PC-9 (cell line): ENCODE measurements around the gene PDE6G. TPM values are rescaled to one million over a fixed set of nuclear protein-coding genes. Genes with fewer than 3 reads are reported as not detected.

Experiments used
- Bru-seq: library from RNA; stranded (reverse); fragments of 400-500 nt; gene quantifications from one replicate; lab custom pipeline; 2021; lab: Mats Ljungman, UMichigan
- BruChase-seq, 2 experiments: library from RNA; stranded (reverse); fragments of 400-500 nt; gene quantifications; one replicate each; lab custom pipeline; 2021; lab: Mats Ljungman, UMichigan
- BruUV-seq: library from RNA; stranded (reverse); fragments of 400-500 nt; replicated peaks from 2 replicates; lab custom pipeline; 2021; lab: Mats Ljungman, UMichigan
- CTCF ChIA-PET: fragments of 300-600 bp; sonication (Branson Sonifier 250); formaldehyde crosslinking; loops from one replicate; lab custom pipeline; 2022; ENCODE audit warnings: antibody characterized with exemption; lab: Charles Lee
- POLR2A ChIA-PET: fragments of 300-600 bp; sonication (Branson Sonifier 250); formaldehyde crosslinking; loops from one replicate; lab custom pipeline; 2022; ENCODE audit warnings: antibody characterized with exemption; ENCODE audit not compliant: unreplicated experiment; lab: Charles Lee
- DNase-seq, 2 experiments: peaks; one replicate each; pipeline versions ENCODE4 v3.0.0 to v3.0.0-alpha.2; 2015 to 2022; ENCODE audit warnings: mixed read lengths in 1 of 2
- H2AFZ ChIP-seq: fragments of 200-600 bp; sonication (generic); 2 replicates; pipeline ENCODE4 v1.8.1; 2017; ENCODE audit warnings: antibody characterized with exemption
- H3F3A ChIP-seq: fragments of 200-600 bp; sonication (generic); 2 replicates; pipeline ENCODE4 v1.8.1; 2017; ENCODE audit warnings: antibody characterized with exemption, mild to moderate bottlenecking, low read depth; ENCODE audit not compliant: insufficient read depth
- H3K27ac ChIP-seq: fragments of 200-600 bp; sonication (generic); 2 replicates; pipeline ENCODE4 v1.6.1; 2016; ENCODE audit warnings: mixed run types
- H3K27me3 ChIP-seq: fragments of 200-600 bp; sonication (generic); 2 replicates; pipeline ENCODE4 v1.6.1; 2016; ENCODE audit warnings: low read depth, mixed run types; ENCODE audit not compliant: insufficient read depth
- H3K36me3 ChIP-seq: fragments of 200-600 bp; sonication (generic); 2 replicates; pipeline ENCODE4 v1.6.1; 2016; ENCODE audit warnings: low read depth, mixed run types
- H3K4me1 ChIP-seq: fragments of 200-600 bp; sonication (generic); replicated peaks from 2 replicates; pipeline ENCODE4 v1.6.1; 2016; ENCODE audit warnings: mixed run types; ENCODE audit not compliant: insufficient read depth
- H3K4me2 ChIP-seq: fragments of 200-600 bp; sonication (generic); 2 replicates; pipeline ENCODE4 v1.6.1; 2017; ENCODE audit warnings: mixed run types
- H3K4me3 ChIP-seq: fragments of 200-600 bp; sonication (generic); 2 replicates; pipeline ENCODE4 v1.6.1; 2016; ENCODE audit warnings: mixed run types
- H3K79me2 ChIP-seq: fragments of 200-600 bp; sonication (generic); 2 replicates; pipeline ENCODE4 v1.6.1; 2017; ENCODE audit warnings: low read depth, mixed run types
- H3K9me2 ChIP-seq: fragments of 200-600 bp; sonication (generic); 2 replicates; pipeline ENCODE4 v1.8.1; 2017; ENCODE audit warnings: mild to moderate bottlenecking; ENCODE audit not compliant: insufficient read depth
- H3K9me3 ChIP-seq: fragments of 200-600 bp; sonication (generic); 2 replicates; pipeline ENCODE4 v1.8.1; 2016; ENCODE audit warnings: low read depth; ENCODE audit not compliant: insufficient read depth
- H4K20me1 ChIP-seq: fragments of 200-600 bp; sonication (generic); 2 replicates; pipeline ENCODE4 v1.8.1; 2017; ENCODE audit not compliant: insufficient read depth
- EZH2 ChIP-seq: fragments of 200-600 bp; sonication (generic); IDR thresholded peaks from 2 replicates; pipeline ENCODE4 v1.8.0; 2017; ENCODE audit warnings: antibody characterized with exemption, low read depth
- intact Hi-C: fragments of 100-400 bp; cut with micrococcal nuclease; formaldehyde crosslinking; loops from one replicate; pipeline ENCODE4 v1.10.0; 2022; ENCODE audit not compliant: unreplicated experiment
- long read RNA-seq: library from polyadenylated mRNA; stranded (forward); transcript quantifications from one replicate; pipeline ENCODE4 v2.0.0, GENCODE V29; 2022
- total RNA-seq: library from RNA; stranded (reverse); gene quantifications from 2 replicates; pipeline ENCODE4 v1.2.3, GENCODE V29; 2021
- TF ChIP-seq, protein P1 (sequence below): fragments of 200-600 bp; sonication (generic); conservative IDR thresholded peaks from 2 replicates; pipeline ENCODE4 v1.6.1; 2017; ENCODE audit warnings: mixed run types, antibody characterized with exemption, mild to moderate bottlenecking, moderate library complexity

PDE6G gene
- total RNA-seq = 0.68 and 1.3 TPM in 2 replicates
- Bru-seq, nascent RNA = percentile 37 among the genes with signal in this experiment
- percentile 36 among the genes with signal in this experiment for BruChase-seq, experiment 1, labeled RNA remaining after a 2-hour chase
- BruChase-seq, experiment 2, labeled RNA remaining after a 6-hour chase = percentile 35 among the genes with signal in this experiment
- long read RNA-seq, partial matches to known transcripts = 2 of 5 reads
- long read RNA-seq, other reads (novel, unspliced or antisense) = 3 of 5 reads

DNA sequence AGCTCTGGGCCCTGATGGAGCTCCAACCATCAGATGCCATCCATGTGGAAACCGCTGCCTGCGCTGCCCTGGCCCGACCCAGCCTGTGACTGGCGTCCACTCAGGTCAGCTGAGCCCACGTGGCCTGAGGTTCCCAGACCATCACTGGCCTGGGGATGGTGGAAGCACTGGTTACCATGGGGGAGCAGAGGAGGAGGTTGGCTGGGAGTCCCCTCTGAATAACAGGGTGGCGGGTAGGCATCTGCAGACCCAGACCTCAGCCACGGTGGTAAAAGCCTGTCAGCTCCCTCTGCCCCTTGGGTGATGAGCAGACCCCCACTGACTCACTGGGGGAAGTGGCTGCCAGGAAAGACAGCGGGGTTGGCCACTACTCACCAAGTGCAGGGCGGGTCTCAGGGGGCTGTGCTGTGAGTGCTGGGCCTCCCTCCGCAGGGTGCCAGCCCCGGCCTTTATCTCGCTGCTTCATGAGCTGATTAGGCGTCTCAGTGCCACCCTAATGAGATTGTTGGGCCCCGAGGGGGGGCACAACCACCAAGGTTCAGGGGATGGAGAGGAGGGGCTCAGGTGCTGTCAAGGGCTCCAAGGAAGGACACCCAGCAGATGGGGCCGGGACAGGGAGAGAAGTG, at the start of gene PDE6G:
PDE6G (minus strand) TSS at position 425 of the 626 bp plus-strand sequence. CDS start 3,237 bp downstream, outside the sequence.
- TF ChIP-seq, protein P1, sequence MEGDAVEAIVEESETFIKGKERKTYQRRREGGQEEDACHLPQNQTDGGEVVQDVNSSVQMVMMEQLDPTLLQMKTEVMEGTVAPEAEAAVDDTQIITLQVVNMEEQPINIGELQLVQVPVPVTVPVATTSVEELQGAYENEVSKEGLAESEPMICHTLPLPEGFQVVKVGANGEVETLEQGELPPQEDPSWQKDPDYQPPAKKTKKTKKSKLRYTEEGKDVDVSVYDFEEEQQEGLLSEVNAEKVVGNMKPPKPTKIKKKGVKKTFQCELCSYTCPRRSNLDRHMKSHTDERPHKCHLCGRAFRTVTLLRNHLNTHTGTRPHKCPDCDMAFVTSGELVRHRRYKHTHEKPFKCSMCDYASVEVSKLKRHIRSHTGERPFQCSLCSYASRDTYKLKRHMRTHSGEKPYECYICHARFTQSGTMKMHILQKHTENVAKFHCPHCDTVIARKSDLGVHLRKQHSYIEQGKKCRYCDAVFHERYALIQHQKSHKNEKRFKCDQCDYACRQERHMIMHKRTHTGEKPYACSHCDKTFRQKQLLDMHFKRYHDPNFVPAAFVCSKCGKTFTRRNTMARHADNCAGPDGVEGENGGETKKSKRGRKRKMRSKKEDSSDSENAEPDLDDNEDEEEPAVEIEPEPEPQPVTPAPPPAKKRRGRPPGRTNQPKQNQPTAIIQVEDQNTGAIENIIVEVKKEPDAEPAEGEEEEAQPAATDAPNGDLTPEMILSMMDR = no peak
- no peak for TF ChIP-seq EZH2
- H3K9me2 ChIP-seq = no peaks in the 10 kb centered on the region
- intact Hi-C loops = no loop called here
- ChIA-PET CTCF (no interaction called here), POLR2A (no interaction called here)
- H3F3A ChIP-seq = peaks cover 20% of the 10 kb centered on the region
- BruUV-seq = no TSS peak
- no peak within 1 kb of the TSS for H3K4me2 ChIP-seq
- no peak within 1 kb of the TSS for H3K4me3 ChIP-seq
- H3K4me1 ChIP-seq = peaks cover 21% of the 10 kb centered on the region
- no peaks in the 10 kb centered on the region for H4K20me1 ChIP-seq
- H3K79me2 ChIP-seq = no peaks in the 10 kb centered on the region
- no peak within 1 kb of the TSS for H2AFZ ChIP-seq
- no peaks in the 10 kb centered on the region for H3K27me3 ChIP-seq
- H3K27ac ChIP-seq = no peak within 1 kb of the TSS
- H3K36me3 ChIP-seq = no peaks in the 10 kb centered on the region
- DNase-seq = no peak
- no peaks in the 10 kb centered on the region for H3K9me3 ChIP-seq

DNA sequence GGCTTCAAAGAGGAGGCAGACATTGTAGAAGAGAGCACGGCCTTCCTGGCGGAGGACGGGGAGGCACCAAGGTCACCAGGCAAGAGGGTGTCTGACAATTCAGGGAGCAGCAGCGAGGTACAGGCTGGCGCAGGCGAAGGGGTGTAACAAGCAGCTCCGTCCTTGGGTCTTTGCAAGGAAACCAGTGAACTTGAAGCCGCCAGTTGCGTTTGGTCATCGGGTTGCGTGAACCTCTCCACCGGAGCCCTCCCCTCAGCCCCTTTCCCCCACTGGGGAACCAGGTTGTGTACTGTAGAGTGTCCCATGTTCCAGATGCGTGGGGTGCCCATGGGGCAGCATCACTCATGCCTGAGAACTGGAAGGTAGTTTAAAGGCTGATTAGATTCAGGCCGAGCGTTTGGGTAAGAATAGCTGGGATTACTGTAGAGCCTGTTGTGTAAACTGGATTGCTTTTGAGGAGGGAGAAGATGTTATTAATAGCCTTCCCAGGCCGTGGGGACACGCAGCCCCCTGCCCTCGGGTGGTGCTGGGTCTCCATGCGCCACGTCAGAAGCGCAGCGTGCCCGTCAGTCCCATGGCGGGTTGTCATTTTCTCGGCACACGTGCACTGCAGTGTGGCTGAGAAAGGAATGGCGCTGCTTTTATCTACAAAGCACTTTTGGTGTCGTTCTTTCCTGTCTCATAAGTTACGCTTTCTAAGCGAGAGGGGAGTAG, 49.3 kb upstream of the PDE6G start:
- BruUV-seq = no TSS peak
- TF ChIP-seq, protein P1 = no peak
- no peak for TF ChIP-seq EZH2
- H3K9me3 ChIP-seq = no peaks in the 10 kb centered on the region
- H3F3A ChIP-seq = peaks cover 31% of the 10 kb centered on the region
- peaks cover 12% of the 10 kb centered on the region for H3K4me1 ChIP-seq
- no peak overlapping the region for H3K4me2 ChIP-seq
- no peaks in the 10 kb centered on the region for H4K20me1 ChIP-seq
- intact Hi-C loops = no loop called here
- H3K27ac ChIP-seq = no peak overlapping the region
- H3K9me2 ChIP-seq = no peaks in the 10 kb centered on the region
- H3K36me3 ChIP-seq = no peaks in the 10 kb centered on the region
- no peak overlapping the region for H2AFZ ChIP-seq
- DNase-seq = no peak
- ChIA-PET POLR2A (no interaction called here), CTCF (no interaction called here)
- peaks cover 45% of the 10 kb centered on the region for H3K79me2 ChIP-seq
- H3K27me3 ChIP-seq = no peaks in the 10 kb centered on the region
- H3K4me3 ChIP-seq = no peak overlapping the region
